PFSK-1 (cell line): ENCODE data around the gene VIP. TPM values are rescaled to one million over a fixed set of nuclear protein-coding genes. Genes with fewer than 3 reads are reported as not detected.

Experiments
- FOXP2 ChIP-seq: optimal IDR thresholded peaks from 2 replicates; pipeline ENCODE3; 2011; ENCODE audit warnings: borderline replicate concordance, control low read depth, inconsistent platforms; ENCODE audit not compliant: insufficient read depth; ENCODE audit errors: extremely low read length, extremely low read depth
- POLR2AphosphoS5 ChIP-seq: IDR thresholded peaks from 2 replicates; pipeline ENCODE4 v1.6.1; 2012; ENCODE audit warnings: low read depth, mild to moderate bottlenecking, control low read depth, low read length, moderate library complexity
- REST ChIP-seq, 2 experiments: IDR thresholded peaks; 2 replicates each; pipeline versions ENCODE4 v1.6.1 to v1.8.0; 2011 to 2012; ENCODE audit warnings: low read depth in 2 of 2, low read length in 2 of 2, control low read depth in 1 of 2, inconsistent platforms in 1 of 2, mild to moderate bottlenecking in 1 of 2, moderate library complexity in 1 of 2; ENCODE audit not compliant: insufficient read depth in 1 of 2
- SIN3A ChIP-seq: IDR thresholded peaks from 2 replicates; pipeline ENCODE4 v1.6.1; 2012; ENCODE audit warnings: mild to moderate bottlenecking, low read length, moderate library complexity, borderline replicate concordance; ENCODE audit not compliant: insufficient read depth
- TAF1 ChIP-seq: IDR thresholded peaks from 2 replicates; pipeline ENCODE4 v1.6.1; 2012; ENCODE audit warnings: low read length, control low read depth, borderline replicate concordance; ENCODE audit not compliant: insufficient read depth
- polyA plus RNA-seq: library from polyadenylated mRNA; unstranded; fragments of >200 nt; gene quantifications from one replicate; pipeline ENCODE4 v1.2.1, GENCODE V29; 2012; ENCODE audit warnings: low read depth, missing spikeins; ENCODE audit not compliant: insufficient read length

VIP gene
- polyA plus RNA-seq = not detected

GRCh38 chr6:152750694-152751093 lies at the start of gene VIP:
VIP (plus strand) TSS chr6:152750797; CDS start chr6:152752178, 1,381 bp downstream.
- no peak for TF ChIP-seq SIN3A
- peak; percentile 81 to 96 for TF ChIP-seq REST (IDR thresholded peaks at IDR 0.05; ENCODE audit: insufficient read depth in 1 of 2, low read depth in 2 of 2, low read length in 2 of 2)

GRCh38 chr6:152701081-152701862 lies 49.3 kb upstream of the VIP start:
- TF ChIP-seq FOXP2 (no peak), REST (IDR thresholded peaks at IDR 0.05; ENCODE audit: insufficient read depth in 1 of 2, low read depth in 2 of 2, low read length in 2 of 2) (no peak), POLR2AphosphoS5 (no peak), TAF1 (no peak), SIN3A (no peak)

- no peak for TF ChIP-seq SIN3A
- TF ChIP-seq REST (IDR thresholded peaks at IDR 0.05; ENCODE audit: insufficient read depth in 1 of 2, low read depth in 2 of 2, low read length in 2 of 2) = no peak
- no peak for TF ChIP-seq POLR2AphosphoS5
- no peak for TF ChIP-seq TAF1
- no peak for TF ChIP-seq FOXP2
These were observed 48.7 kb upstream of the VIP start for GRCh38 chr6:152701863-152702401.

GRCh38 chr6:152705327-152705726 lies 45.3 kb upstream of the VIP start:
- no peak for TF ChIP-seq FOXP2
- TF ChIP-seq POLR2AphosphoS5 = no peak
- TF ChIP-seq SIN3A = no peak
- no peak for TF ChIP-seq REST (IDR thresholded peaks at IDR 0.05; ENCODE audit: insufficient read depth in 1 of 2, low read depth in 2 of 2, low read length in 2 of 2)
- no peak for TF ChIP-seq TAF1

- TF ChIP-seq REST (IDR thresholded peaks at IDR 0.05; ENCODE audit: insufficient read depth in 1 of 2, low read depth in 2 of 2, low read length in 2 of 2) (no peak), POLR2AphosphoS5 (no peak), SIN3A (no peak), FOXP2 (no peak), TAF1 (no peak)
These were observed 34.3 kb upstream of the VIP start for GRCh38 chr6:152716322-152716721.
